B cell (primary cell): ENCODE data around the gene RNF167. TPM values are rescaled to one million over a fixed set of nuclear protein-coding genes. Genes with fewer than 3 reads are reported as not detected.

Experiments used
- ATAC-seq: fragments of 200-7000 bp; cut with Tn5 transposase; one replicate; pipeline ENCODE4 v1.10.0; 2021; ENCODE audit warnings: low read depth, mild to moderate bottlenecking, moderate number of reproducible peaks, moderate library complexity
- CTCF ChIA-PET: fragments of 350-600 bp; sonication (Branson Sonifier 250); formaldehyde crosslinking; loops from one replicate; lab custom pipeline; 2021; ENCODE audit warnings: antibody characterized with exemption, inconsistent platforms; lab: Charles Lee
- POLR2A ChIA-PET: fragments of 350-600 bp; sonication (Branson Sonifier 250); formaldehyde crosslinking; loops from one replicate; lab custom pipeline; 2021; ENCODE audit warnings: antibody characterized with exemption; lab: Charles Lee
- DNase-seq: peaks from one replicate; pipeline ENCODE4 v3.0.0; 2013
- H2AFZ ChIP-seq: 2 replicates; pipeline ENCODE4 v1.6.1; 2012; ENCODE audit warnings: mild to moderate bottlenecking, low read depth, low read length; ENCODE audit not compliant: insufficient read depth, poor library complexity, severe bottlenecking
- H3K27ac ChIP-seq, 2 donors: 1 replicate in 1 of 2; 2 replicates in 1 of 2; pipeline ENCODE4 v1.5.1; 2012 to 2013; ENCODE audit warnings: low read length in 2 of 2, mild to moderate bottlenecking in 2 of 2, moderate library complexity in 1 of 2
- H3K27me3 ChIP-seq, 4 experiments: fragments of 200-600 bp in 1 of 4; sonication (generic) in 1 of 4; replicated peaks in 1 of 4; 1 replicate in 2 of 4; 2 replicates in 2 of 4; pipeline versions ENCODE4 v1.6.1 to v1.7.0; 2013 to 2016; ENCODE audit warnings: low read length in 3 of 4, mild to moderate bottlenecking in 2 of 4, mixed read lengths in 1 of 4, moderate library complexity in 1 of 4; ENCODE audit not compliant: insufficient read depth in 4 of 4, control insufficient read depth in 3 of 4; ENCODE audit errors: control extremely low read depth in 1 of 4
- H3K36me3 ChIP-seq, 2 experiments: replicated peaks in 1 of 2; 1 replicate in 1 of 2; 2 replicates in 1 of 2; pipeline versions ENCODE4 v1.6.1 to v1.7.1; 2013; ENCODE audit warnings: low read length in 1 of 2; ENCODE audit not compliant: insufficient read depth in 2 of 2, control insufficient read depth in 1 of 2; ENCODE audit errors: control extremely low read depth in 1 of 2, extremely low read depth in 1 of 2
- H3K4me1 ChIP-seq, 2 donors: fragments of 200-600 bp in 1 of 2; sonication (generic) in 1 of 2; 1 replicate in 1 of 2; 2 replicates in 1 of 2; pipeline versions ENCODE4 v1.5.1 to v1.6.1; 2013 to 2017; ENCODE audit warnings: low read length in 2 of 2; ENCODE audit not compliant: control insufficient read depth in 2 of 2, insufficient read depth in 2 of 2
- H3K4me2 ChIP-seq: replicated peaks from 2 replicates; pipeline ENCODE3; 2012; ENCODE audit warnings: mild to moderate bottlenecking, low read depth, low read length; ENCODE audit not compliant: poor library complexity, severe bottlenecking
- H3K4me3 ChIP-seq, 5 experiments: fragments of 200-600 bp in 1 of 5; sonication (generic) in 1 of 5; 1 replicate in 3 of 5; 2 replicates in 2 of 5; pipeline versions ENCODE4 v1.5.1 to v1.7.0; 2011 to 2016; ENCODE audit warnings: low read length in 4 of 5, mild to moderate bottlenecking in 4 of 5, low read depth in 2 of 5, control low read depth in 1 of 5, moderate library complexity in 1 of 5; ENCODE audit not compliant: insufficient read depth in 1 of 5; ENCODE audit errors: control extremely low read depth in 1 of 5, extremely low read depth in 1 of 5
- H3K79me2 ChIP-seq: fragments of 200-600 bp; sonication (generic); one replicate; pipeline ENCODE4 v1.6.0; 2016; ENCODE audit warnings: low read length; ENCODE audit not compliant: control insufficient read depth, insufficient read depth
- H3K9ac ChIP-seq: fragments of 200-600 bp; sonication (generic); 2 replicates; pipeline ENCODE4 v1.6.1; 2017; ENCODE audit warnings: mild to moderate bottlenecking, low read length, moderate library complexity
- H3K9me3 ChIP-seq, 3 donors: one replicate each; pipeline versions ENCODE4 v1.6.1 to v1.7.1; 2013; ENCODE audit warnings: low read length in 2 of 3; ENCODE audit not compliant: control insufficient read depth in 2 of 3, insufficient read depth in 1 of 3; ENCODE audit errors: control extremely low read depth in 1 of 3
- H4K20me1 ChIP-seq: 2 replicates; pipeline ENCODE4 v1.6.0; 2012; ENCODE audit warnings: mild to moderate bottlenecking, low read length; ENCODE audit not compliant: insufficient read depth, control insufficient read depth, poor library complexity, severe bottlenecking
- H3K27ac Mint-ChIP-seq: one replicate; pipeline ENCODE4 v1.8.0; 2021; ENCODE audit warnings: mixed read lengths
- H3K27me3 Mint-ChIP-seq: one replicate; pipeline ENCODE4 v1.8.0; 2021; ENCODE audit warnings: mixed read lengths
- H3K4me1 Mint-ChIP-seq: one replicate; pipeline ENCODE4 v1.8.0; 2021; ENCODE audit warnings: mixed read lengths
- H3K4me3 Mint-ChIP-seq: one replicate; pipeline ENCODE4 v1.8.0; 2021; ENCODE audit warnings: mixed read lengths
- H3K9me3 Mint-ChIP-seq: one replicate; pipeline ENCODE4 v1.8.0; 2022; ENCODE audit warnings: mixed read lengths; ENCODE audit not compliant: insufficient read depth
- EZH2 ChIP-seq: IDR thresholded peaks from 2 replicates; pipeline ENCODE4 v1.6.1; 2012; ENCODE audit warnings: borderline replicate concordance, low read depth, mild to moderate bottlenecking, moderate library complexity, low read length; ENCODE audit not compliant: insufficient read depth, poor library complexity, severe bottlenecking
- WGBS: methylation state at CpG from one replicate; pipeline ENCODE4 v1.1.5; 2013; ENCODE audit warnings: missing lambda C conversion rate; ENCODE audit not compliant: insufficient coverage; 5-methylcytosine and 5-hydroxymethylcytosine counted together
- intact Hi-C: fragments of 100-400 bp; cut with micrococcal nuclease; formaldehyde crosslinking; loops from one replicate; pipeline ENCODE4 v1.10.0; 2022
- polyA plus RNA-seq: library from polyadenylated mRNA; depleted of rRNA; stranded (reverse); fragments of >200 nt; gene quantifications from 2 replicates; pipeline ENCODE4 v1.2.3, GENCODE V29; 2012
- total RNA-seq, 2 donors: library from RNA; stranded (reverse); fragments of 120-200 nt in 1 of 2; gene quantifications; 1 replicate in 1 of 2; 2 replicates in 1 of 2; pipeline versions ENCODE4 v1.2.3 to v1.2.4, GENCODE V29; 2013 to 2022
- TF ChIP-seq, protein P1 (sequence below): fragments of 200-600 bp; IDR thresholded peaks from one replicate; pipeline ENCODE4 v1.8.0; 2022; ENCODE audit warnings: antibody characterized with exemption, mild to moderate bottlenecking

The RNF167 gene
- total and polyA plus RNA-seq, 2 donors (not counting 1 experiment from before 2014, with no cell fraction given) = 143 to 186 TPM

GRCh38 chr17:4940555-4941318 is 669 bp downstream of the RNF167 start:
- H3K9me3 ChIP-seq = no peaks in the 10 kb centered on the region
- peaks cover 57 to 66% of the 10 kb centered on the region in 2 donors for H3K4me1 ChIP-seq
- 0% methylated on average over 19 of the region's 29 CpGs for WGBS
- H3K4me3 Mint-ChIP-seq = peak overlapping the region; percentile 89
- ChIA-PET CTCF (interaction anchor here (0.5 to 3.1 kb wide), 15 partner anchors 8 to 185 kb away, joined by 3 to 24 read pairs (median 6); partner anchors contain the start of genes CAMTA2, CHRNE, PFN1 and SPAG7), POLR2A (interaction anchor here (0.6 to 2.6 kb wide), 13 partner anchors 8 to 797 kb away, joined by 3 to 38 read pairs (median 5); partner anchors contain the start of genes ARRB2, CAMTA2, CHRNE and INCA1)
- intact Hi-C loops = loop anchor here (1.0 to 10.0 kb wide), 6 partner anchors 8 to 304 kb away; partner anchors contain the start of genes INCA1, KIF1C, PFN1 and PLD2
- no peak for TF ChIP-seq EZH2
- TF ChIP-seq, protein P1, sequence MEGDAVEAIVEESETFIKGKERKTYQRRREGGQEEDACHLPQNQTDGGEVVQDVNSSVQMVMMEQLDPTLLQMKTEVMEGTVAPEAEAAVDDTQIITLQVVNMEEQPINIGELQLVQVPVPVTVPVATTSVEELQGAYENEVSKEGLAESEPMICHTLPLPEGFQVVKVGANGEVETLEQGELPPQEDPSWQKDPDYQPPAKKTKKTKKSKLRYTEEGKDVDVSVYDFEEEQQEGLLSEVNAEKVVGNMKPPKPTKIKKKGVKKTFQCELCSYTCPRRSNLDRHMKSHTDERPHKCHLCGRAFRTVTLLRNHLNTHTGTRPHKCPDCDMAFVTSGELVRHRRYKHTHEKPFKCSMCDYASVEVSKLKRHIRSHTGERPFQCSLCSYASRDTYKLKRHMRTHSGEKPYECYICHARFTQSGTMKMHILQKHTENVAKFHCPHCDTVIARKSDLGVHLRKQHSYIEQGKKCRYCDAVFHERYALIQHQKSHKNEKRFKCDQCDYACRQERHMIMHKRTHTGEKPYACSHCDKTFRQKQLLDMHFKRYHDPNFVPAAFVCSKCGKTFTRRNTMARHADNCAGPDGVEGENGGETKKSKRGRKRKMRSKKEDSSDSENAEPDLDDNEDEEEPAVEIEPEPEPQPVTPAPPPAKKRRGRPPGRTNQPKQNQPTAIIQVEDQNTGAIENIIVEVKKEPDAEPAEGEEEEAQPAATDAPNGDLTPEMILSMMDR = no peak
- no peaks in the 10 kb centered on the region for H3K27me3 Mint-ChIP-seq
- no peaks in the 10 kb centered on the region for H3K9me3 Mint-ChIP-seq
- peaks cover 55% of the 10 kb centered on the region for H3K79me2 ChIP-seq
- H3K27ac Mint-ChIP-seq = peak overlapping the region; percentile 95
- H3K4me2 ChIP-seq = peak overlapping the region; percentile 99
- DNase-seq = no peak
- H4K20me1 ChIP-seq = peaks cover 19% of the 10 kb centered on the region
- peaks cover 66% of the 10 kb centered on the region for H3K4me1 Mint-ChIP-seq
- peak overlapping the region; percentile 86 for H3K9ac ChIP-seq
- H3K27ac ChIP-seq = peak overlapping the region; percentile 84 to 87
- H2AFZ ChIP-seq = peak overlapping the region; percentile 78
- H3K4me3 ChIP-seq = peak overlapping the region; percentile 83 to 100 (median 86)
- H3K36me3 ChIP-seq = peaks cover 0 to 51% of the 10 kb centered on the region in 2 experiments
- no peak for ATAC-seq
- H3K27me3 ChIP-seq = no peaks in the 10 kb centered on the region

- CTCF ChIA-PET = no interaction called here
- intact Hi-C loops = loop anchor here (2.0 to 10.0 kb wide), 4 partner anchors 56 to 304 kb away; partner anchors contain the start of genes INCA1, KIF1C, PLD2 and ZNF594
- 32% methylated on average over 3 of the region's 4 CpGs for WGBS
Measured at GRCh38 chr17:4941319-4941610, 1.2 kb downstream of the RNF167 start.

More at GRCh38 chr17:4941319-4941610, 1.2 kb downstream of the RNF167 start:
- no peaks in the 10 kb centered on the region for H3K27me3 ChIP-seq
- Mint-ChIP-seq H3K27me3 (no peaks in the 10 kb centered on the region), H3K9me3 (no peaks in the 10 kb centered on the region), H3K4me1 (peaks cover 71% of the 10 kb centered on the region), H3K4me3 (peak overlapping the region; percentile 89), H3K27ac (peak overlapping the region; percentile 95)
- no peak for TF ChIP-seq EZH2
- TF ChIP-seq, protein P1 = no peak
- H3K9ac ChIP-seq = peak overlapping the region; percentile 86
- ATAC-seq = no peak
- peaks cover 63 to 71% of the 10 kb centered on the region in 2 donors for H3K4me1 ChIP-seq
- H3K79me2 ChIP-seq = peaks cover 60% of the 10 kb centered on the region
- H3K27ac ChIP-seq = peak overlapping the region; percentile 84 to 87
- no peak for DNase-seq
- H3K4me3 ChIP-seq = peak overlapping the region; percentile 83 to 100 (median 86)
- peaks cover 24% of the 10 kb centered on the region for H4K20me1 ChIP-seq
- H2AFZ ChIP-seq = peak overlapping the region; percentile 78
- H3K9me3 ChIP-seq = no peaks in the 10 kb centered on the region
- POLR2A ChIA-PET = interaction anchor here (2.5 to 2.6 kb wide), 2 partner anchors 26 to 46 kb away, joined by 11 to 25 read pairs; partner anchors contain the start of genes CAMTA2 and SPAG7
- H3K36me3 ChIP-seq = peaks cover 0 to 56% of the 10 kb centered on the region in 2 experiments
- H3K4me2 ChIP-seq = peak overlapping the region; percentile 99
